Naive thymus-derived CD8-positive, alpha-beta T cell (primary cell): Measurements from ENCODE around the gene GRK6. TPM values are rescaled to one million over a fixed set of nuclear protein-coding genes. Genes with fewer than 3 reads are reported as not detected.

ENCODE experiments used
- ATAC-seq, 2 donors: fragments of 150-1000 bp; cut with Tn5 transposase in 1 of 2; sonication (Bioruptor Pico), chemical (Tn5 transposase) in 1 of 2; 1 replicate in 1 of 2; 2 replicates in 1 of 2; pipeline ENCODE4 v1.10.0; 2021; ENCODE audit warnings: mild to moderate bottlenecking in 2 of 2, moderate library complexity in 2 of 2
- POLR2A ChIA-PET: fragments of 350-600 bp; sonication (Branson Sonifier 250); formaldehyde crosslinking; loops from one replicate; lab custom pipeline; 2021; ENCODE audit warnings: antibody characterized with exemption; lab: Charles Lee
- DNase-seq, 10 donors: peaks; one replicate each; pipeline versions ENCODE4 v3.0.0 to v3.0.0-alpha.2; 2020 to 2022
- H3K27ac Mint-ChIP-seq, 10 donors: one replicate each; pipeline ENCODE4 v1.8.0; 2020 to 2022; ENCODE audit warnings: mild to moderate bottlenecking in 10 of 10, mixed read lengths in 10 of 10, moderate library complexity in 4 of 10, inconsistent platforms in 1 of 10
- H3K27me3 Mint-ChIP-seq, 5 donors: one replicate each; pipeline ENCODE4 v1.8.0; 2021 to 2022; ENCODE audit warnings: mixed read lengths in 5 of 5
- H3K36me3 Mint-ChIP-seq, 3 donors: one replicate each; pipeline ENCODE4 v1.8.0; 2020 to 2022; ENCODE audit warnings: mixed read lengths in 3 of 3, mild to moderate bottlenecking in 2 of 3, inconsistent platforms in 1 of 3
- H3K4me1 Mint-ChIP-seq, 4 donors: one replicate each; pipeline ENCODE4 v1.8.0; 2021 to 2022; ENCODE audit warnings: mixed read lengths in 4 of 4
- H3K4me3 Mint-ChIP-seq, 10 donors: one replicate each; pipeline ENCODE4 v1.8.0; 2020 to 2022; ENCODE audit warnings: mild to moderate bottlenecking in 10 of 10, mixed read lengths in 10 of 10, moderate library complexity in 6 of 10, inconsistent platforms in 1 of 10
- H3K9me3 Mint-ChIP-seq, 9 donors: one replicate each; pipeline ENCODE4 v1.8.0; 2020 to 2022; ENCODE audit warnings: mixed read lengths in 9 of 9, mild to moderate bottlenecking in 3 of 9, inconsistent platforms in 1 of 9, moderate library complexity in 1 of 9
- polyA plus RNA-seq, 3 donors: library from polyadenylated mRNA; unstranded; fragments of 300-500 nt; fragmentation: Illumina TruSeq; gene quantifications; one replicate each; pipeline ENCODE4 v1.2.3, GENCODE V29; 2021
- total RNA-seq, 8 experiments: library from RNA in 2 of 8; stranded (reverse) in 2 of 8; gene quantifications; one replicate each; pipeline ENCODE4 v1.2.3 and lab custom pipeline; 2021 to 2026

The GRK6 gene
- total and polyA plus RNA-seq, 5 experiments from 2014 or later: 83.1 to 204 (median 176) TPM

DNA sequence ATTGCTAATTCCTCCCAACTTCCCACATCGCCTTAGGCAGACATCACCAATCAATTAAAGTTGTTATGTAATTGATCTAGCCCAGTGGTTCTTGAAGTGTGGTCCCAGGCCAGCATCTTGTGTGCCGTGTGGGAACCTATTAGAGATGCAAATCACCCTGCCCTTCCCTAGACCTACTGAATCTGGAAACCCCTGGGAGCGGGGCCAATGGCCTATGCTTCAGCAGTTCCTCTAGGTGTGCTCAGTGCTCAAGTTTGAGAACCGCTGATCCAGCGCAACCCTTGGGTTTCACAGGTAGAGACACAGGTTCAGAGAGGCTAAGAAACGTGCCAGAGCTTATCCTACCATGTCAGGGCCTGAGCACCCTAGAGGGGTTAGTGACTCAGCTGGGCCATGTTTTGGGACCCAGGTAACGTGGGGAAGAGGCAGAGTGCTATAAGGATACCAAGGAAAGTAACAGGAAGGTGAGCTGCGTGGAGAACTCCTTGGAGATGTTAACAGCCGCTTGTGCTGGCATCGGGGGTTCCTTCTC, 37.9 kb upstream of the GRK6 start:
- H3K4me1 Mint-ChIP-seq: peaks cover 25 to 54% (median 49%) of the 10 kb centered on the region in 4 donors
- DNase-seq (no peak), ATAC-seq (no peak)
- H3K36me3 Mint-ChIP-seq: no peaks in the 10 kb centered on the region
- POLR2A ChIA-PET: interaction anchor here (0.7 to 4.0 kb wide), 5 partner anchors 10 to 76 kb away, joined by 3 to 87 read pairs (median 29); partner anchors contain the start of gene PRR7
- peaks cover 0 to 4% (median 0%) of the 10 kb centered on the region in 5 donors for H3K27me3 Mint-ChIP-seq
- peak overlapping the region in 9 of 10 donors; percentile 19 to 94 (median 68) for H3K27ac Mint-ChIP-seq
- H3K9me3 Mint-ChIP-seq: no peaks in the 10 kb centered on the region
- peak overlapping the region in 5 of 10 donors; percentile 39 to 74 (median 57) for H3K4me3 Mint-ChIP-seq

- no peaks in the 10 kb centered on the region for H3K9me3 Mint-ChIP-seq
- peak overlapping the region; percentile 20 to 76 (median 55) for H3K4me3 Mint-ChIP-seq
- H3K36me3 Mint-ChIP-seq: no peaks in the 10 kb centered on the region
- POLR2A ChIA-PET: interaction anchor here (0.7 to 4.0 kb wide), 17 partner anchors 11 to 276 kb away, joined by 3 to 87 read pairs (median 9); partner anchors contain the start of genes GRK6, PDLIM7, PRR7 and RGS14
- peak overlapping the region; percentile 77 to 94 (median 84) for H3K27ac Mint-ChIP-seq
- ATAC-seq: peak; percentile 76 to 77
- peak in 6 of 10 donors; percentile 31 to 55 (median 46) for DNase-seq
- H3K4me1 Mint-ChIP-seq: peaks cover 25 to 55% (median 47%) of the 10 kb centered on the region in 4 donors
- peaks cover 0 to 4% (median 0%) of the 10 kb centered on the region in 5 donors for H3K27me3 Mint-ChIP-seq
Measured at GRCh38 chr5:177389241-177390169, 37.0 kb upstream of the GRK6 start.

DNA sequence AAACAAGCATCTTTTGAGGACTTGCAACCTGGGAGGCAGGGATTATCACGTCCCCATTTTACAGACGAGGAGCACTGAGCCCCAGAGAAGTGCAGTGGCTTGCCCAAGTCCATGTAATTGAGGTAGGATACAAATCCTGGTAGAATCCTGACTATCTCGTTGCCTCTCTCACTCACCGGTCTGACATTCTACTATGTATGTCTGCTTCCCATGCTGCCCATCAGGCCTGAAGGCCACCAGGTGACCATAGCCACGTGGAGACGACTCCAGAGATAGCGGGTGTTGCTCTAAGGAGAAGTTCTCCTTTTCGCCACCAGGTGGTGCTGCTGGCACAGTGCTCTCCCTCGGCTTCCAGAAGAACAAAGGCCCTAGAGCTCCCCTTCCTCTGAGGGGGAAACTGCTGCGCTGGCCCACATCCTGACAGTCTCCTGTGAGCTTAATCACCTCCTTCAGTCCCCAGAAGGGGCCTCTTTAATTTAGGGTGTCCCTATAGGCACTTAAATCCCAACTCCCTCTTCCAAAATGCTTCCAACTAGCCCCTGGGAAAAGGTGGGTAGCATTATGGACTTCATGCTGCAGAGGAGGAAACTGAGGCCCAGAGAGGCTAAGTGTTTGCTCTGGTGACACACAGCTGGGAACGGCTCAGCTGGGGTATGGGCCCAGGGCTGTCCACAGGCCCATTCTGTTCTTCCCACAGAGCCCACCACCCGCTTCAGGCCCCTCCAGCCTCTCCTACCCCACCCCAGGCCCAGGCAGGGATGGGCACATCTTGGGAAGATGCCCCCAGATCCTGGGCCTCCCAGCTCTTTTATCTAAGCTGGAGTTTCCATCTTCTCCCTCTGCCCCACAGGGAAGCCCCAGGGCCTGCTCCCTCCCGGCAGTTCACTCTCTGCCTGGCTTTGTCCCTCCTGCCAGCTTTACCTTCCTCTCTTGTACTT, 35.8 kb upstream of the GRK6 start:
- Mint-ChIP-seq H3K4me3 (peak overlapping the region in 8 of 10 donors; percentile 23 to 79 (median 55)), H3K27me3 (peaks cover 0 to 4% (median 0%) of the 10 kb centered on the region in 5 donors), H3K9me3 (no peaks in the 10 kb centered on the region), H3K4me1 (peaks cover 21 to 47% (median 39%) of the 10 kb centered on the region in 4 donors), H3K27ac (peak overlapping the region; percentile 46 to 94 (median 82)), H3K36me3 (no peaks in the 10 kb centered on the region)
- peak; percentile 83 for ATAC-seq
- DNase-seq: peak; percentile 73 to 93 (median 88)
- POLR2A ChIA-PET: interaction anchor here (0.7 to 4.0 kb wide), 18 partner anchors 10 to 126 kb away, joined by 3 to 87 read pairs (median 7); partner anchors contain the start of genes DDX41, GRK6, PDLIM7 and PFN3

DNA sequence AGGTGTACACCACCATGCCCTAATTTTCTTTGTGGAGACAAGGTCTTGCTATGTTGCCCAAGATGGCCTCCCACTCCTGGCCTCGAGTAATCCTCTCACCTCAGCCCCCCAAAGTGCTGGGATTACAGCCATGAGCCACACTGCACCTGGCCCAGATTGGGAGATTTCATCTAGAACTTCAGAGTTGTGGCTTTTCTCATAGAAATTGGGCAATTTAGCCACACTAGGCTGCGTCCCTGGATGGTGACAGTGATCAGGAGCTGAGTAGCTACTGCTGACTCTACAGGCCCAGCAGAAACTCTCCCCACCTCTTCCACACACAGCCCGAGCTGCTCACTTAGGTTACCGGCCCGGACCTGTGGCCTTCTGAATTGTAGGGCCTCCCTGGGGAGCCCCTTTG, 33.7 kb upstream of the GRK6 start:
- Mint-ChIP-seq H3K27me3 (peaks cover 0 to 4% (median 0%) of the 10 kb centered on the region in 5 donors), H3K36me3 (no peaks in the 10 kb centered on the region), H3K4me3 (no peak overlapping the region), H3K9me3 (no peaks in the 10 kb centered on the region), H3K27ac (no peak overlapping the region), H3K4me1 (peaks cover 21 to 41% (median 35%) of the 10 kb centered on the region in 4 donors)
- DNase-seq (no peak), ATAC-seq (no peak)
- POLR2A ChIA-PET: interaction anchor here (0.8 to 1.6 kb wide), 3 partner anchors 10 to 63 kb away, joined by 3 to 5 read pairs (median 5); no protein-coding TSS in a partner anchor

GRCh38 chr5:177393206-177393765, 33.2 kb upstream of the GRK6 start:
- Mint-ChIP-seq H3K9me3 (no peaks in the 10 kb centered on the region), H3K27me3 (peaks cover 0 to 3% (median 0%) of the 10 kb centered on the region in 5 donors), H3K4me1 (peaks cover 19 to 38% (median 32%) of the 10 kb centered on the region in 4 donors), H3K4me3 (no peak overlapping the region), H3K36me3 (no peaks in the 10 kb centered on the region), H3K27ac (peak overlapping the region in 1 of 10 donors; percentile 31)
- POLR2A ChIA-PET: interaction anchor here (1.4 to 1.6 kb wide), 2 partner anchors 10 to 62 kb away, joined by 5 read pairs; no protein-coding TSS in a partner anchor
- DNase-seq (no peak), ATAC-seq (no peak)

DNA sequence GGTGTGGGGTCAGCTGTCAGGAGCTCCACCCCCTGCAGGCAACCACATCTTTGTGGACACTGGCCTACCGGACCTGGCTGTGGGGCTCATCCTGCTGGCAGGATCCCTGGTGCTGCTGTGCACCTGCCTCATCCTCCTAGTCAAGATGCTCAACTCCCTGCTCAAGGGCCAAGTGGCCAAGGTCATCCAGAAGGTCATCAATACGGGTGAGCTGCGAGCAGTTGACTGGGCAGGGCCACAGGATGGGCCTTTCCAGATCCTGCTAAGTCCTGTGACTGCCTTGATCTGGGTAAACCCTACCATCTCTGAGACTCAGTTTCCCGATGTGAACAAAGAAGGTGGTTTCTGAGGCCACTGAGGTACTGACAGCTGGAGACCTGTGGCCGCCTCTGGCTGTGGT, 32.5 kb upstream of the GRK6 start:
- POLR2A ChIA-PET: interaction anchor here (1.6 to 1.9 kb wide), 2 partner anchors 58 to 61 kb away, joined by 4 to 5 read pairs; no protein-coding TSS in a partner anchor
- ATAC-seq (no peak), DNase-seq (no peak)
- Mint-ChIP-seq H3K4me3 (no peak overlapping the region), H3K27ac (no peak overlapping the region), H3K27me3 (peaks cover 0 to 2% (median 0%) of the 10 kb centered on the region in 5 donors), H3K4me1 (peaks cover 14 to 31% (median 25%) of the 10 kb centered on the region in 4 donors), H3K9me3 (no peaks in the 10 kb centered on the region), H3K36me3 (no peaks in the 10 kb centered on the region)

- DNase-seq (no peak), ATAC-seq (no peak)
- H3K4me3 Mint-ChIP-seq: no peak overlapping the region
- POLR2A ChIA-PET: no interaction called here
- peaks cover 4 to 11% (median 6%) of the 10 kb centered on the region in 4 donors for H3K4me1 Mint-ChIP-seq
- no peaks in the 10 kb centered on the region for H3K36me3 Mint-ChIP-seq
- H3K27ac Mint-ChIP-seq: no peak overlapping the region
- H3K27me3 Mint-ChIP-seq: no peaks in the 10 kb centered on the region
- no peaks in the 10 kb centered on the region for H3K9me3 Mint-ChIP-seq
Measured at GRCh38 chr5:177396078-177396477, 30.4 kb upstream of the GRK6 start.

- H3K27ac Mint-ChIP-seq: no peak overlapping the region
- POLR2A ChIA-PET: interaction anchor here (1.8 kb wide), 1 partner anchor 101 kb away, joined by 5 read pairs; the partner anchor contains the start of gene PDLIM7
- ATAC-seq (no peak), DNase-seq (no peak)
- no peaks in the 10 kb centered on the region for H3K36me3 Mint-ChIP-seq
- H3K27me3 Mint-ChIP-seq: peaks cover 0 to 6% (median 0%) of the 10 kb centered on the region in 5 donors
- H3K4me1 Mint-ChIP-seq: peaks cover 0 to 7% (median 1%) of the 10 kb centered on the region in 4 donors
- H3K9me3 Mint-ChIP-seq: no peaks in the 10 kb centered on the region
- H3K4me3 Mint-ChIP-seq: no peak overlapping the region
Measured at GRCh38 chr5:177396807-177397206, 29.7 kb upstream of the GRK6 start.

DNA sequence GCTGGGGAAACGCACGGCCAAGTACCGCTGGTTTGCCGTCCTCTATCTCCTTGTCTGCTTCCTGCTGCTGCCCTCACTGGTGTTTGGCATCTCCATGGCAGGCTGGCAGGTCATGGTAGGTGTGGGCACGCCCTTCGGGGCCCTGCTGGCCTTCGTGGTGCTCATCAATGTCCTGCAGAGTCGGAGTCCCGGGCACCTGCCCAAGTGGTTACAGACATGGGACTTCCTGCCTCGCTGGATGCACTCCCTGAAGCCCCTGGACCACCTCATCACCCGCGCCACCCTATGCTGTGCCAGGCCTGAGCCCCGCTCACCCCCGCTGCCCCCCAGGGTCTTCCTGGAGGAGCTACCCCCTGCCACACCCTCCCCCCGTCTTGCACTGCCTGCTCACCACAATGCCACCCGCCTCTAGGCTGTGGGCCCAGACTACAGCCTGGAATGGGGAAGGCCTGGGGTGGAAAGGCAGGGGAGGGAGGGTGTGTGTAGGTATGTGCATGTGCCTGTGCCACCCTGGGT, 28.5 kb upstream of the GRK6 start:
- Mint-ChIP-seq H3K27ac (peak overlapping the region in 1 of 10 donors; percentile 82), H3K4me1 (peaks cover 2 to 17% (median 9%) of the 10 kb centered on the region in 4 donors), H3K27me3 (peaks cover 0 to 8% (median 0%) of the 10 kb centered on the region in 5 donors), H3K4me3 (no peak overlapping the region), H3K9me3 (no peaks in the 10 kb centered on the region), H3K36me3 (no peaks in the 10 kb centered on the region)
- POLR2A ChIA-PET: interaction anchor here (0.6 to 1.8 kb wide), 2 partner anchors 100 to 151 kb away, joined by 3 to 5 read pairs; partner anchors contain the start of gene PDLIM7
- no peak for DNase-seq
- ATAC-seq: no peak

DNA sequence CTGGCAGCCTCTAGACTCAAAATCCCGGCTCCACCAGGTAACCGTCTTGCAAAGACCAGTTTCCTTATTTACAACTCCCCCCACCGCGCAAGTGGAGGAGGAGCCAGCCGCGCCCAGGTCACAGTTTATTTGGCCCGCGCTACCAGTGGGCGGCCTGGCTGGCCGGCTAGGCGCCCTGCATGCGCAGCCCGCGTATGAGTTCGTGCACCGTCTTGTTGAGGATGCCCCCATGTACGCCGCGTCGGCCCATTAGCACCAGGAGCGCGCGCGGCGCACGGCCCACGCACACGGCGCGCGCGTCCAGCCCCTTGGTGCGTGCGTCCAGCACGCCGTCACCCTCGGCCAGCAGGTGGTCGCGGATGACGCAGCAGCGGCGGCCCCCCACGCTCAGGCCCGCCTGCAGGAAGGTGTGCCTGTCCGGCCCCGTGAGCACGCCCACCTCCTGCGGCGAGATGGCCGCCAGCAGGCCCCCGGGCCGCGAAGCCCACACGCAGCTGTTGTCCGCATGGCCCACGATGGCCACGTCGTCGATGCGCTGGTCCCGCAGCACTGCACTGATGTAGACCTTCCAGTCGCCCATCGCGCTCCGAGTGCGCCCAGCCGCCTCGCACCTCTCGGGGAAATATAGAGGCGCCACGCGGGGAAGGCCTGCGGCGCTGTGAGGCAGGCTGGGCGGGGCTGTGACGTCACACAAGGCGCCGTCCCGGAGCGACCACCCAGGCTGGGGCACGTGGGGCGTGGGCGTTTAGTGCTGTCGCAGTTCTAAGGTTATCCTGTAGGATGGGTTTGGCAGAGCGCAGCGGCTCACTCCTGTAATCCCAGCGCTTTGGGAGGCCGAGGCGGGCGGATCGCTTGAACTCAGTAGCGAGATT, 26.2 kb upstream of the GRK6 start, which contains the start of gene PFN3:
TSS of gene PFN3 (minus strand) at position 665 of the 872 bp plus-strand sequence. CDS start at position 580, 85 bp downstream.
- H3K4me1 Mint-ChIP-seq: peaks cover 1 to 28% (median 26%) of the 10 kb centered on the region in 4 donors
- no peaks in the 10 kb centered on the region for H3K9me3 Mint-ChIP-seq
- H3K4me3 Mint-ChIP-seq: no peak within 1 kb of the TSS
- peaks cover 0 to 9% (median 0%) of the 10 kb centered on the region in 5 donors for H3K27me3 Mint-ChIP-seq
- DNase-seq (no peak), ATAC-seq (no peak)
- no peaks in the 10 kb centered on the region for H3K36me3 Mint-ChIP-seq
- H3K27ac Mint-ChIP-seq: peak within 1 kb of the TSS in 1 of 10 donors; percentile 11
- POLR2A ChIA-PET: interaction anchor here (0.5 to 1.0 kb wide), 2 partner anchors 10 to 21 kb away, joined by 4 to 5 read pairs; no protein-coding TSS in a partner anchor
